NCI-H69 (cell line): ENCODE results near the gene PRKCE.

Source experiments
- DNase-seq: peaks from one replicate; lab custom pipeline; 2025; lab: John Stamatoyannopoulos, UW

PRKCE gene

DNA sequence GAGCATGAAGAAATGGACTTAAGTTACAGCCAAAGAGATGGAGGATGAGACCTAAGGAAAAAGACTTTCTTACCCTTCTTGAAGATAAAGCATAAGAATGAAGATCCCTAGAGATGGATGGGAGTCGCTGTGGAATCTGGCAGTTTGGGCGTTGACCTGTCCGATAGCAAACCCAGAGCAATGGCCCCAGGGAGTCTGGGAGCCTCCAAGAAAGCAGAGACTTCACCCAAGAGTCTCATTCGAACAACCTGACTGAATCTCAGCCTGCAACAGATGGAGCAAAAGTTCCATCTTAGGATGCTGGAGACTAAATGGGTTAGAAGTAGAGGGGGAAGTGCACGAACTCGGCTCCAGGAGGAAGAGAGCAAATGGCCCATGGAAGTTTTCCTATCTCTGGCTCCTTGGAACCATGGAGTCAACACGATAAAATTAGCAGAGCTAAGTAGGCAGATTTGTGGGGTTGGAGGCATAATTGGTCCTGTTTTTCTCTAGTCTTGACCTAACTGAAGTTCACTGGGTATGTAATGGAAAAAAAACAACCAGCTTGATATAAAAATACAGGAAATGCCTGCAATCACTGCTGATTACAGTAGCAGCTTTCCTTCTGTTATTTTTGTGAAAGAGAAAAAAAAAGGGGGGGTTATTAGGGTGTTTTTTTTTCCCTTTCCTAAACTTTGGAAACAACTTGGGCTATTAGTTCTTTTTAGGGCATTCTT, 467.3 kb downstream of the PRKCE start:
- no peak for DNase-seq

DNA sequence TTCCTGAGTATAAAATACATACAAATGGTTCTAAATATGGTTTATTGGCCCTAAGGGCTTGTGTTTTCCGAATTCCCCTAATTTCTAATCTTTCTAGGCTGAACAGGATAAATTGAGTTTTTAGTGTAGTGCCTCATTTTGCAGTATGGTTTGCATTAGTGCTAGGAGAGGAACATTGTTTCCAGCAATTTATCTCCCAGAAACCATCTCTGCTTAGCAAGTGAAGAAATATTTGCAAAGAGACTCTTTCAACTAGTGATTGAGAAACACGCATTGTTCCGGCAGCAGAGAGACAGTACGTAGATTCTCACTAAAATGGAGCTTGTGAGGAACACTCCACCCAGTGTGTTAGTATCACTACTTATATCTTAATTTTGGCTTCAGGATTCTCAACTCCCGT, 468.0 kb downstream of the PRKCE start:
- no peak for DNase-seq

DNA sequence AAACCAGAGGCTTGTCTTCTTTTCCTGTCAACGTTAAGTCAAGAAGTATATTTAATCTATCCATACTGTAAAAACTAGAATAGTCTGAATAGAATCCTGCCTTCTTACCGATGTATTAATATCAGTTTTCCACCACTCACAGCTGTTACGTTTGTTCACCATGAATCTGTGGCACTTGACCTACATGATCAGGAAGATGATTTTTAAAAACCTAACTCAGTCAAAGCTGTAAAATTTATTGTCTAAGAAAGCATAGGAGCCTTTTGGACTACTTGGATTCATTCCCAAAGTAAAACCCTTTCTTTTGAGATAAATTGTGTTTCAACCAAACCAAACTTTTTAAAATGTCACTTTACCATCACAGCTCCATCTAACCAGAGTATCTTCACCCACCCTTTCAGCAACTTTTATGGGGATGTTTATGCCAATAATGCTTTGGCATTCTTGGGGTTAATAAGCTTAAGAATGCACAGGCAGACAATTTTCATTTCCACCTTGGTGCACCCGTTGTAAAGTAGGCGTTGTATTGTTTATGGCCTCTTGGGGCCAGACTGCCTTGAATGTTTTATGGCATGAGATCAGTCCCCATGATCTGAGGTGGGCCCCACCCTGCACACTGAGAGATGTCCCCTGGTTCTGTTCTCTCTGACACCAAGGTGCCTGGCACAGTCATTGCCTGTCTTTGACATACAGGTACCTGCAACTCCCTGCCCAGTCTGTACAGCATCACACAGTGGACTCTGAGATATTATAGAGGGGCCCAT, 469.5 kb downstream of the PRKCE start:
- no peak for DNase-seq

DNA sequence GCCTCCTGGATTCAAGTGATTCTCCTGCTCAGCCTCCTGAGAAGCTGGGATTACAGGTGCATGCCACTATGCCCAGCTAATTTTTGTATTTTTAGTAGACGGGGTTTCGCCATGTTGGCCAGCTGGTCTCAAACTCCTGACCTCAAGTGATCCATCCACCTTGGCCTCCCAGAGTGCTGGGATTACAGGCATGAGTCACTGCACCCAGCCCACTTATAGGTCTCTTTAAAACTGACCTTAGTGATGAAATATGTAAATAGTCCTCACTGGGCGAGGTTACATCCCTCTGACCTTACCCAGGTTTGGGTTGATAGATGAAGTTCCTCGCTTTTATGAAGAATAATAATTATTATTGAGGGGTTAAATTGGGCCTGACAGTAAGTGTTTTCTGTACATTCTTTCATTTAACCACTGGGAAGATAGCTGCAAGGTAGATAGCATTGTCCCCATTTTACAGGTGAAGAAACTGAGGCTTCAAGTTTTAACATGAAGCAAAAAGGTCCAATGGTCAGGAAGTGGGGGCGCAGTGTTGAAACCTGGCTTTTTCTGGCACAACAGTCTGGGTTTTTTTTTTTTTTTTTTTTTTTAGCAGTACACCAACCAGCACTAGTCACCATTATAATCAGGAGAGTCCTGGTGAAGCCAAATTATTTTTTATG, 471.0 kb downstream of the PRKCE start:
- no peak for DNase-seq

DNA sequence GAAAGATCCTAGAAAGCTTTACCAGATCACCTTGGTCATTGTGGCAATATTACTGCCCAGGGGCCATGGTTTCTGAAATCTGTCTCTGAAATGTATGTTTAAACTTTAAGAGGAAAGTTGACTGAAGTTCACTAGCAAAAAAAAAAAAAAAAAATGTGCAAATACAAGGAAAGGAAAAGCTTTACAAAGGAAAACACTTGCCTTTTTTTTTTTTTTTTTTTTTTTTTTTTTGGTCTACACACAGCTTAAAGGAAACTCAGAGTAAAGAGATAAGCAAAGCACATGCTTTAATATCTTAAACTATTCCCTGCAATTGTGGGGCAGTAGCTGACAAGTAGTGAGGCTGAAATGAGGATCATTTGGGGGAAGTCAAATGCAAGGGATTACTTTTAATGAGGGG, 471.5 kb downstream of the PRKCE start:
- DNase-seq = no peak

DNA sequence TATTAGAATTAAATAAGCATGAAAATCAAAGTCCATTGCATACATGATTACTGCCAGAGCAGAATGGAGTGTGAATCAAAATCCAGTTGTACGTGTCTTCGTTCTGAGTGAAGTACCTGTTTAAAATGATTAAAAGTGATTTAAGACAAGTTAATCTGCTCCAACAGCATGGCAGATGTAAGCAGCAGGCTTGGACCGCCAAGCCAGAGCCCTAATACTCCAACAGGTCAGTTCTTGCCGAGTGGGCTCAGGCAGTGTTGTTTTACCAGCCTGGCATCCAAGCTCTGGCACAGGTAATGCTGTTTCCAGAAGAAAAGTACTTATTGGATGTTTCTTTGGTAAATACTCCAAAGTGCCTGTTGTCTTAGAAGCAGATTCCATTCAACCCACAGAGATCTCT, 474.3 kb downstream of the PRKCE start:
- no peak for DNase-seq

DNA sequence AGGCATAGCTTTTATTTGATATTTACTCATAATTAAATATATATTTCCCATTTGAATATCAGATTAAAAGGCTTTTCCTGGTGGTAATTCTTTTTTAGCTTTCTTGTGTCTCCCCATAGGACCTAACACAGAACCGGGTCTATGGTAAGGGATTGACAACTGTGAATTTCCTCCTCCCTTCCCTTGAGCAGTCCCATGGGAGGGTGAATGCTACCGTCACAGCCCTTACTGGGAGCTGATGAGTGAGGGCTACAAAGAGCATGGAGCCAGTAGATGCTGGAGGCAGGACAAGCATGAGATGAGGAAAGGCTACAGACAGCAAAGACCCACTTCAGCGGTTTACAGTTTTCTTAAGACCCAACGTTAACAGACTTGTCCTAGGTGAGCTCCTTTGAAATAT, 475.1 kb downstream of the PRKCE start:
- DNase-seq = no peak

DNA sequence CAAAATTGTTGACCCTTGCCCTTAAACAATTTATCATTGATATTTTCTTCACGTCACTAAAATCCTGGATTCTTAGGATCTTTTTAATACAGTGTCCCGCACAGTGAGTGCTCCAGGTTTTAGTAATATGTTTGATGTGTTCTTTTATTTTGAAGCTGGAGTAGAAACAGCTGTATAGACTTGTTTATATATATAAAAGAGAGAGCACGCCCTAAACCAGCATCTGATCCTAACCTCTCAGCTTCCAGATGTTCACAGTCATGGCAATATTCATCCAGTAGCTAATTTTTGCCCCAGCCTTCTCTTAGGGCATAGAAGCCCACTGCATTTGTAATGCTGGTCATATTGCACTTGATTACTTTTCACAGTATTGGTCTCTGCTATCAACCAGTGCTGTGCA, 475.7 kb downstream of the PRKCE start:
- DNase-seq = no peak

DNA sequence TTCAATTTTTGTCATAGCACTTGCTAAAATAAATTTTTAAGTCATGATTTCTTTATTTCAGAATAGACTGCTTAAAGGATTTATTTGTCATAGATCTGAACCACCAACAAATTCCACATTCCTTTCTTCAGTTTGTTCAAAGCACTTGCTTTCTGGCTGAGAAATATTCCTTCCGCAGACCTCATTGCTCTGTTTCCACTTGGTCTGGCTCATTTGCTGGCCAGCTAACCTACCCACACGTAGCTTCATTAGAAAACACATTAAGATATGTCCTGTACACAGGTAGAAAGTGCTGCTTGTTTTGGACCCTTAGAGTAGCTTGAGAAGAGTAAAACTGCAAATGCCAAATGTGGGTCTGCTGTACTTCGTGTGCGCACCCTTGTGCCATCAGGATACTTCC, 479.0 kb downstream of the PRKCE start:
- DNase-seq = no peak

DNA sequence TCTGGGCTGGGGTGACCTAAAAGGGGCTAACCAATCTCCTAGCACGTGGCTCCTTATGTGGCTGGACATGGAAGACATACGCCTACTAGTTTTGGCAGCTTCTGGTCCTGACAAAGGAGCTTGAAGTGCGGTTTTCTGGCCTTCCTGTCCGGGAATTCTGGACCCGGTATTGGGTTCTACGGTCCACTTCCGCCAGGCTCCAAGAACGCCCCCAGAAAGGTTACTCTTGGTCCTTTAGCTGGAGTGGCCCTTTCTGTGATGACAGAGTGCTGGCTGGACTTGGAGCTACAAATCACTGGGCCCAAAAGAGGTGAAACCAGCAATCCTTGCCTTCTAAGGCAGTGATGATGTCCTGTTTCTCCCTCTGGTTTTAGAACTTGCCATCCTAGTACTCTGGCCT, 481.5 kb downstream of the PRKCE start:
- no peak for DNase-seq

DNA sequence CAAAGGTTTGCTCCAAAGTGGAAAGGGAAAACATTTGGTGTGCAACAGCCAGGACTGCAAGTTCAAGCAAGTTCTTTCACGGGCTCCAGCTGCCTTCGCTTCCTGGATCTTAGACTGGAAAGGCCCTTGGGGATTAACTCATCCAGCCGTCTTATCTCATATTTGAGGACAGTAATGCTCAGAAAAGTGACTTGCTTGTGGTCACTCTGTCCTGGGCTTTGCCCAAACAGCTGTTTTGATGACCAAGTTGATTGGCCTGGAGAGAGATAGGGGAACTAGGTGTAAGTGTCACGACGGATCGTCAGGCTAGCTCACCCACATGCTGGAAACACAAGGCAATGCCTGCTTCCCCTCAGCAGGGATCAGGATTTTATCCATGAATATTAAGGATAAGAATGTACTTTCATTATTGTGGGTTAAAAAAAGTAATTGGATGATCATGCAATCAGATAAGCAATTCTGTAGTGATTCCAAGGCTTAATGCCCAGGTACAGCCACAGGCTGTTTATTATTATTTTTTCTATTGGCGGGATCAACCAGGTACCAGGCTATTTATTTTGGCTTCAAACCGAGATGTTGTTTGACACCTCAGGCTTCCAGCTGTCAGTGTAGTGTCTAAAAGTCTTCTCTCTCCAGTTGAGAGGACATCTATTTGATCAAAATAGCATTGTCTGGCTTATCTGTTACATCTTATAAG, 483.2 kb downstream of the PRKCE start:
- no peak for DNase-seq

DNA sequence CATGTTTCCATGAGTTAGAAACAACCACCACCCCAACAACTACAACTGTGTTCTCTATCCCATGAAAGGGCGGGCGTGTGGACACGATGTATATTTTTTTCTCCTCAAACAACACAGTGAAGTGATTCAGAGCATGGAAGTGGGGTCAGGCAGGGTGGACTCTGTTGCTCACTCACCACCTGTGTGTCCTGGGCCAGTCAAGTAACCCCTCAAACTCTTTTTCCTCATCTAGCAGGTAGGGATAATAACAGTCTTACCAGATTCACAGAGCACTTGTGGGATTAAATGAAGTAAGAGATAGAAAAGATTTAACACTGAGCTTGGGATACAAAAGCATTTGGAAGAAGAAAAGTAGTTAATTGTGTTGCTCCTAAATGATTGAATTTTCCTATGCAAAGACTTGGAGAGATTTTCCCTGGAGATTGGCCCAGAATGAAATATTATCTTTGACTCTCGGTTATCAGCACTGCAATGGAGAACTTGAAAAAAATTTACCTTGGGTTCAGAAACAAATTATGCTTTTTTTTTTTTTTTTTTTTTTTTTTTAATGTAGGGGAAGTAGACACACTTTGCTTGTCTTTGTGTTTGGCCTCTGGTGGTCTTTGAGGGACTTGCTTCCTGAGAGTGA, 483.9 kb downstream of the PRKCE start:
- DNase-seq = no peak

DNA sequence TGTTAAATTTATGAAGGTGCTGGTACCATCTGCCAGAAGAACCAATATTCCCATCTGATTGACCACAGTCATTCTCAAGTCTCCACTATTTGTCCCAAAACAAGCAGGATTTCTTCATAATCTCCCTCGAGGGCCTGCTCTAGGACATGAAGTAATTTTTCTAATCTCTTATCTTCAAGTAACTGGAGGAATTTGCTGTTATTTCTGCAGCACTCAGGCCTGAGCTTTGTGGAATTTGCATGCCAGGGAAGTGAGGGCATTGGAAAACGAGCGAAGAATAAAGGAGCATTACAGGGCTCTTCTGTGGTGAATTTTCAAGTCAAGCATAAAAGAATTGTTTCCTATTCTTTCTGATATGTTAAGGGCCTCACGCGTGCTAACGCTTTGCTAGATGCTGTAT, 484.5 kb downstream of the PRKCE start:
- no peak for DNase-seq

DNA sequence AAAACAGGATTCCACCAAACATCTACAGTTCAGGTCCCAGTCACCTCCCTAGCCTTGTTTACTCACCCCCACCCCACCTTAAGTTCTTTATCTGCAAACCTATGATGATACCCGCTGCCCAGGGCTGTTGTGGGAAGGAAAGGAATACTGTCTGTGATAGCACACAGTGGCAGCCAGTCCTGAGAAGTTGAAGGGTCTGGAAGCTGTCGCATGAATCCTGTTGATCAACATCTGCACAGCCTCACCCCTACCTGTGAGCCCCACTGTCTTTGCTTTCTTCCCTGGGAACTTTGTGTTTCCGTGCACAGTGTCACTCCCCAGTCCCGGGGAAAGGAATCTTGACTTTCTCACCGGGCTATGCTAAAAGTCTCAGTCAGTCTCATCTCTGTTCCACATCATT, 485.0 kb downstream of the PRKCE start:
- DNase-seq = no peak

DNA sequence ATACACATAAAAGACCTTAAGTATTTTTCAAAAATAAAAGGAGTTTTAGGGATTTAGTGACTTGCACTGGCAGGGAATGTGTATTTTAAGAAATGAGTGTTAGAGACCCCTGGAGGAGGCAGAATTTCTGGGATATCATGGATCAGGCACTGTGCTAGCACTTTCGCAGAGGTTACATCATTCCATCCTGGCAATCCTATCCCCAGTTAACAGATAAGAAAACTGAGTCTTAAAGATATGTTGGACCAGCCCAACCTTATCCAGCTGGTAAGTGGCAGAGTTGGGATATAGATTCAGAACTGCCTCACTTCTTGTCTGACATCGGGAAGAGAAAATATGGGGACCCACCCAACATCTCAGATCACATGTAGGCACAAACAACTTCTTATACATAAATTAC, 485.5 kb downstream of the PRKCE start:
- no peak for DNase-seq

DNA sequence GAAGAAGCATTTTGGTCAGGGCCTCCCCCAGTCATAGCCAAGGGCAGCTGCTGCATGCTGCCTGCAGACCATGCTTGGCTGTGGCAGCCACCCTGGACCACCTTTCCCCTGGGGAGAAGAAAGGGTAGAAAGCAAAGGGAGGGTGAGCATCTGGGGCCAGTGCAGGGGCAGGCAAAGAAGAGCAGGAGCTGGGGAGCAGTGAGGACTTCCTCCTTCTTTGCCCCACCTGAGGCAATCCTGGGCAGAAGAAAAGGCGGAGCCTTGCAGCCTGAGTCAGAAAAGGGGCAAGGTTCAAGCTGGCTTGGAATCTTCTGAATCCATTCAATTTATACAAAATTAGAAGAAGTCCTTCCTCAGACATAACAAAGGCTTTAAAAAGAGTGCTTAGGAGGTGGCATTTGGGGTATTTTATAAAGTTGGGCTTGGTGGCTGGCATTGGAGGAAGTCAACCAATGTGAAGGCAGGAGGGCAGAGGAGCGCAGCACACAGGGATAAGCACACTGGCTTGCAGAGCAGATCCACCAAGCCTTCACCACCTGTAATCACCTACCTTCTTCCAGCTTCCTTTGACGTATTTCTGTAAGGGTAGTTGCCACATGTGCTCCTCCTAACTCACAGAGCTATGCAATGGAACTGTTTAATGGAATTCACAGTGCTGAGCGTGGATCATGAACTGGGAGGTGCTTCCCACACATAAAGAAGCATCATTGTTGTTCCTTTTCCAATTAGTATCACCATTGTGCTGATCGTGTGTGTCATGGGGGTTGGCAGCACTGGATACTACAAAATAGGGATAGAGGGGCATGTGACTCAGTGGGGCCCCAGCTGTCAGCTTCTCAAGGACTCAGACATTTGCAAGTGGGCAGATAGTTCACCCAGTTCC, 491.3 kb downstream of the PRKCE start:
- DNase-seq = no peak

DNA sequence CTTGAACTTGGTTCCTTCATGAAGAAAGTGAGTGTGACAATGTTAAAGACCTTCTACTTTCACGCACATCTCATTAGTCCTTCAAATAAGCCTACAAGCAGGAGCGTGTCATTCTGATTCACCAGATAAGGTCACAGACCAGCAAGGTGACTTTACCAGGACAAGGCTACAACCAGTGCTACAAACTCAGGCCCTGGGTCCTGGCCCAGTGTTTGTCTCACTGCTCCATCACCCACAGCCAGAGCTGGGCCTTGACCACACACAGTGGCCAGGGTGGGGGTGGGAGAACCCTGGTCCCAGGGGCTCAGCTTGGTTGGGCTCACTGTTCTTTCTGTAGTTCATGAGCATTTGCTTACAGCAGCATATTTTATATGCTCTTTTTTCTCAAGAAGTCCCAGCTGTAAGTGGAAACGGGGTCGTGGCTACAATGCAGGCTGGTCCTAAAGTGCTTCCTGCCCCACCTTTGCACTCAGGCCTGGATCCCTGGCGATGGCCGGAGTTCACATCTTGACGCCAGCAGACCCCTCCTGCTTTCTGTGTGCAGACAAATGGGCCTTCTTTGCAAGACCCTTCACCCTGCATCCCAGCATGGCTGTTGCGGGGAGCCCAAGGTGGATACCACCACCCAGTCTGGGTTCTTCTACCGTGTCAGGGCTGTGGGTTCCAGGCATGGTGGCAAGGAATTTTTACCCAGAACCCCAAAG, 492.1 kb downstream of the PRKCE start:
- no peak for DNase-seq

DNA sequence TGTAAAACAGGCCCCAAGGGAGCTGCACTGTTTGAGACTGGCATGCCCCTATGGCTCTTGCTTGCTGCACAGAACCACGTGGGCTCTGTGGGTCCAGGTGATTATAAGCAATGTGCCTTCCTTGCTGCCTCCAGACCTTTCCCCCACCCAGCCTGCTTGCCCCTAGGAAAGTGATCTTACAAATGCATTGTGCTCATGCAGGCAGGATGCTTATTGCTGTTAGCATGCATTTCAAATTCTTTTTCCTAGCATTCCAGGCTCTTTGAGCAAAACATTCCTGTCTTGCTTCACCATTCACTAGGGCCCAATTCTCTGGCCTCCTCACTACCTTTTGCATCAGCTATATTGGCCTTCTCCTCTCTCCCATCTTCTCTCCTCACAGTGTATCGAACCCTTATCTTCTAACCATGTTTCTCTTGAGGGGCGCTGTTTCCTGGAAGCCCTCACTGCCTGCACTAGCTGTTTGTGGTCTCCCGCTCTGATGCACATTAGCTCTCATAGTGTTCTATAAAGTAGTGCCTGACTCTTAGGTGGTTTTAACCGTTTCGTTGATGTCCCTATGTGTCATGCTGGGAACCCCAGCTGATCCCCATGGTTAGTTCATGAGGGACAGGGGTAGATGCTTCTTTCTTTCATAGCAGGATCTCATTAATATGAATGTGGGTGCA, 492.8 kb downstream of the PRKCE start:
- no peak for DNase-seq

DNA sequence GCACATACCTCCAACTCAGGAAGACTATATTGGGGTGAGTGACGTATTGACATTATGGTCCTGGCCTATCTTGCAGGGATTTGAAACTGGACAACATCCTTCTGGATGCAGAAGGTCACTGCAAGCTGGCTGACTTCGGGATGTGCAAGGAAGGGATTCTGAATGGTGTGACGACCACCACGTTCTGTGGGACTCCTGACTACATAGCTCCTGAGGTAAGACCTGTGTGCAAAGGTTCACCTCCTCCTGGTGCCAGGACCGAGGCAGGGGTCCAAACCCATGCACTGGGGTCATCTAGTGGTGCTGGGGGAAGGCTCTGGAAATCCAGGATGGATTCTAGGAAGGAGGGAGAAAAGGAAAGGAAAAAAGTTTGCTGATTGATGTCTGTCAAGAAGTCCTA, 493.5 kb downstream of the PRKCE start:
- no peak for DNase-seq

DNA sequence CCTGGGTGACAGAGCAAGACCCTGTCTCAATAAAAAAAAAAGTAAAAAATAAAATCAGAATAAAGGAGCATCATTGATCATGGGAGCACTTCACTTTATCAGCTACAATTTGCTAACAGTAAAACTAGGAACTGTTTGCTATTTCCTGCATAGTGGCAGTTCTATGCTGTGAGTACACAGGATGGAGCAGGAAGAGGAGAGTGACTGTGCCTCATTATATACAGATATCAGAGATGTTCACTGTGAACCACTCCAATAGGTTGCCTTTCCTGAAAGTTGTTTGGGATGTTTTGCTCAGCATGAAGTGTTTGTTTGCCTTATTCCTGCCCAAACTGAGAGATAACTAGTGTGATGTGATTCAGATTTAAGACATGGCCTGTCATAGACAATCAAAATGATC, 494.4 kb downstream of the PRKCE start:
- DNase-seq = no peak
